B cell (primary cell): Measurements from ENCODE around the gene SERTM1. TPM values are rescaled to one million over a fixed set of nuclear protein-coding genes. Genes with fewer than 3 reads are reported as not detected.

ENCODE experiments used
- ATAC-seq: fragments of 200-7000 bp; cut with Tn5 transposase; one replicate; pipeline ENCODE4 v1.10.0; 2021; ENCODE audit warnings: low read depth, mild to moderate bottlenecking, moderate number of reproducible peaks, moderate library complexity
- CTCF ChIA-PET: fragments of 350-600 bp; sonication (Branson Sonifier 250); formaldehyde crosslinking; loops from one replicate; lab custom pipeline; 2021; ENCODE audit warnings: antibody characterized with exemption, inconsistent platforms; lab: Charles Lee
- POLR2A ChIA-PET: fragments of 350-600 bp; sonication (Branson Sonifier 250); formaldehyde crosslinking; loops from one replicate; lab custom pipeline; 2021; ENCODE audit warnings: antibody characterized with exemption; lab: Charles Lee
- DNase-seq: peaks from one replicate; pipeline ENCODE4 v3.0.0; 2013
- H2AFZ ChIP-seq: 2 replicates; pipeline ENCODE4 v1.6.1; 2012; ENCODE audit warnings: mild to moderate bottlenecking, low read depth, low read length; ENCODE audit not compliant: insufficient read depth, poor library complexity, severe bottlenecking
- H3K27ac ChIP-seq, 2 donors: 1 replicate in 1 of 2; 2 replicates in 1 of 2; pipeline ENCODE4 v1.5.1; 2012 to 2013; ENCODE audit warnings: low read length in 2 of 2, mild to moderate bottlenecking in 2 of 2, moderate library complexity in 1 of 2
- H3K27me3 ChIP-seq, 4 experiments: fragments of 200-600 bp in 1 of 4; sonication (generic) in 1 of 4; replicated peaks in 1 of 4; 1 replicate in 2 of 4; 2 replicates in 2 of 4; pipeline versions ENCODE4 v1.6.1 to v1.7.0; 2013 to 2016; ENCODE audit warnings: low read length in 3 of 4, mild to moderate bottlenecking in 2 of 4, mixed read lengths in 1 of 4, moderate library complexity in 1 of 4; ENCODE audit not compliant: insufficient read depth in 4 of 4, control insufficient read depth in 3 of 4; ENCODE audit errors: control extremely low read depth in 1 of 4
- H3K36me3 ChIP-seq, 2 experiments: replicated peaks in 1 of 2; 1 replicate in 1 of 2; 2 replicates in 1 of 2; pipeline versions ENCODE4 v1.6.1 to v1.7.1; 2013; ENCODE audit warnings: low read length in 1 of 2; ENCODE audit not compliant: insufficient read depth in 2 of 2, control insufficient read depth in 1 of 2; ENCODE audit errors: control extremely low read depth in 1 of 2, extremely low read depth in 1 of 2
- H3K4me1 ChIP-seq, 2 donors: fragments of 200-600 bp in 1 of 2; sonication (generic) in 1 of 2; 1 replicate in 1 of 2; 2 replicates in 1 of 2; pipeline versions ENCODE4 v1.5.1 to v1.6.1; 2013 to 2017; ENCODE audit warnings: low read length in 2 of 2; ENCODE audit not compliant: control insufficient read depth in 2 of 2, insufficient read depth in 2 of 2
- H3K4me2 ChIP-seq: replicated peaks from 2 replicates; pipeline ENCODE3; 2012; ENCODE audit warnings: mild to moderate bottlenecking, low read depth, low read length; ENCODE audit not compliant: poor library complexity, severe bottlenecking
- H3K4me3 ChIP-seq, 5 experiments: fragments of 200-600 bp in 1 of 5; sonication (generic) in 1 of 5; 1 replicate in 3 of 5; 2 replicates in 2 of 5; pipeline versions ENCODE4 v1.5.1 to v1.7.0; 2011 to 2016; ENCODE audit warnings: low read length in 4 of 5, mild to moderate bottlenecking in 4 of 5, low read depth in 2 of 5, control low read depth in 1 of 5, moderate library complexity in 1 of 5; ENCODE audit not compliant: insufficient read depth in 1 of 5; ENCODE audit errors: control extremely low read depth in 1 of 5, extremely low read depth in 1 of 5
- H3K79me2 ChIP-seq: fragments of 200-600 bp; sonication (generic); one replicate; pipeline ENCODE4 v1.6.0; 2016; ENCODE audit warnings: low read length; ENCODE audit not compliant: control insufficient read depth, insufficient read depth
- H3K9ac ChIP-seq: fragments of 200-600 bp; sonication (generic); 2 replicates; pipeline ENCODE4 v1.6.1; 2017; ENCODE audit warnings: mild to moderate bottlenecking, low read length, moderate library complexity
- H3K9me3 ChIP-seq, 3 donors: one replicate each; pipeline versions ENCODE4 v1.6.1 to v1.7.1; 2013; ENCODE audit warnings: low read length in 2 of 3; ENCODE audit not compliant: control insufficient read depth in 2 of 3, insufficient read depth in 1 of 3; ENCODE audit errors: control extremely low read depth in 1 of 3
- H4K20me1 ChIP-seq: 2 replicates; pipeline ENCODE4 v1.6.0; 2012; ENCODE audit warnings: mild to moderate bottlenecking, low read length; ENCODE audit not compliant: insufficient read depth, control insufficient read depth, poor library complexity, severe bottlenecking
- H3K27ac Mint-ChIP-seq: one replicate; pipeline ENCODE4 v1.8.0; 2021; ENCODE audit warnings: mixed read lengths
- H3K27me3 Mint-ChIP-seq: one replicate; pipeline ENCODE4 v1.8.0; 2021; ENCODE audit warnings: mixed read lengths
- H3K4me1 Mint-ChIP-seq: one replicate; pipeline ENCODE4 v1.8.0; 2021; ENCODE audit warnings: mixed read lengths
- H3K4me3 Mint-ChIP-seq: one replicate; pipeline ENCODE4 v1.8.0; 2021; ENCODE audit warnings: mixed read lengths
- H3K9me3 Mint-ChIP-seq: one replicate; pipeline ENCODE4 v1.8.0; 2022; ENCODE audit warnings: mixed read lengths; ENCODE audit not compliant: insufficient read depth
- CTCF ChIP-seq: fragments of 200-600 bp; IDR thresholded peaks from one replicate; pipeline ENCODE4 v1.8.0; 2022; ENCODE audit warnings: antibody characterized with exemption, mild to moderate bottlenecking
- EZH2 ChIP-seq: IDR thresholded peaks from 2 replicates; pipeline ENCODE4 v1.6.1; 2012; ENCODE audit warnings: borderline replicate concordance, low read depth, mild to moderate bottlenecking, moderate library complexity, low read length; ENCODE audit not compliant: insufficient read depth, poor library complexity, severe bottlenecking
- WGBS: methylation state at CpG from one replicate; pipeline ENCODE4 v1.1.5; 2013; ENCODE audit warnings: missing lambda C conversion rate; ENCODE audit not compliant: insufficient coverage; 5-methylcytosine and 5-hydroxymethylcytosine counted together
- intact Hi-C: fragments of 100-400 bp; cut with micrococcal nuclease; formaldehyde crosslinking; loops from one replicate; pipeline ENCODE4 v1.10.0; 2022
- polyA plus RNA-seq: library from polyadenylated mRNA; depleted of rRNA; stranded (reverse); fragments of >200 nt; gene quantifications from 2 replicates; pipeline ENCODE4 v1.2.3, GENCODE V29; 2012
- total RNA-seq, 2 donors: library from RNA; stranded (reverse); fragments of 120-200 nt in 1 of 2; gene quantifications; 1 replicate in 1 of 2; 2 replicates in 1 of 2; pipeline versions ENCODE4 v1.2.3 to v1.2.4, GENCODE V29; 2013 to 2022

Gene SERTM1
- total and polyA plus RNA-seq, 2 donors (not counting 1 experiment from before 2014, with no cell fraction given), result not detected

- ATAC-seq, result no peak
- no peaks in the 10 kb centered on the region for H3K27me3 ChIP-seq
- no peak overlapping the region for H3K9ac ChIP-seq
- H3K4me2 ChIP-seq, result no peak overlapping the region
- 100% methylated on average over 2 of the region's 4 CpGs for WGBS
- H3K27ac Mint-ChIP-seq, result no peak overlapping the region
- peaks cover 8% of the 10 kb centered on the region for H3K27me3 Mint-ChIP-seq
- no peak overlapping the region for H3K4me3 ChIP-seq
- no peaks in the 10 kb centered on the region for H3K9me3 ChIP-seq
- intact Hi-C loops, result no loop called here
- no peak overlapping the region for H2AFZ ChIP-seq
- CTCF ChIA-PET, result no interaction called here
- no peaks in the 10 kb centered on the region for H3K4me1 Mint-ChIP-seq
- H3K9me3 Mint-ChIP-seq, result no peaks in the 10 kb centered on the region
- H3K36me3 ChIP-seq, result no peaks in the 10 kb centered on the region
- DNase-seq, result no peak
- no peaks in the 10 kb centered on the region for H3K4me1 ChIP-seq
- no peaks in the 10 kb centered on the region for H3K79me2 ChIP-seq
- POLR2A ChIA-PET, result no interaction called here
- TF ChIP-seq EZH2 (no peak), CTCF (no peak)
- no peak overlapping the region for H3K4me3 Mint-ChIP-seq
- H4K20me1 ChIP-seq, result no peaks in the 10 kb centered on the region
- H3K27ac ChIP-seq, result no peak overlapping the region
Measured at GRCh38 chr13:36710396-36710795, 36.6 kb downstream of the SERTM1 start.

- ATAC-seq, result no peak
- no peak overlapping the region for H3K4me3 ChIP-seq
- TF ChIP-seq EZH2, result no peak
- TF ChIP-seq CTCF, result no peak
- no peaks in the 10 kb centered on the region for H3K79me2 ChIP-seq
- no peaks in the 10 kb centered on the region for H3K9me3 ChIP-seq
- H3K27ac Mint-ChIP-seq, result no peak overlapping the region
- H3K4me1 ChIP-seq, result no peaks in the 10 kb centered on the region
- ChIA-PET POLR2A (no interaction called here), CTCF (no interaction called here)
- H3K27me3 ChIP-seq, result no peaks in the 10 kb centered on the region
- no peaks in the 10 kb centered on the region for H4K20me1 ChIP-seq
- no peak overlapping the region for H3K9ac ChIP-seq
- no peaks in the 10 kb centered on the region for H3K36me3 ChIP-seq
- no peak overlapping the region for H2AFZ ChIP-seq
- no peak overlapping the region for H3K4me3 Mint-ChIP-seq
- no peaks in the 10 kb centered on the region for H3K9me3 Mint-ChIP-seq
- DNase-seq, result no peak
- H3K4me1 Mint-ChIP-seq, result no peaks in the 10 kb centered on the region
- WGBS, result 86% methylated on average over 1 of the region's 3 CpGs
- intact Hi-C loops, result no loop called here
- H3K27me3 Mint-ChIP-seq, result peaks cover 5% of the 10 kb centered on the region
- no peak overlapping the region for H3K27ac ChIP-seq
- no peak overlapping the region for H3K4me2 ChIP-seq
Measured at GRCh38 chr13:36712290-36712689, 38.5 kb downstream of the SERTM1 start.
